RWPE2 (cell line): ENCODE data around the gene FCHSD2.

Experiments
- ATAC-seq: fragments of 200-7000 bp; cut with Tn5 transposase; 3 replicates; pipeline ENCODE4 v1.9.1; 2021; ENCODE audit warnings: low read depth
- DNase-seq: peaks from one replicate; pipeline ENCODE4 v3.0.0-alpha.2; 2020; ENCODE audit warnings: low spot score
- H3K27ac ChIP-seq: fragments of 450-650 bp; 2 replicates; pipeline ENCODE4 v1.5.1; 2017; ENCODE audit warnings: mild to moderate bottlenecking; ENCODE audit not compliant: poor library complexity, severe bottlenecking
- H3K27me3 ChIP-seq: fragments of 250-450 bp; sonication (Bioruptor Pico); 2 replicates; pipeline ENCODE4 v1.5.1; 2021; ENCODE audit warnings: mild to moderate bottlenecking, moderate library complexity; ENCODE audit not compliant: insufficient read depth, poor library complexity, severe bottlenecking
- H3K36me3 ChIP-seq: fragments of 250-450 bp; sonication (Bioruptor Pico); 2 replicates; pipeline ENCODE4 v1.5.1; 2020; ENCODE audit warnings: low read depth, mild to moderate bottlenecking, moderate library complexity
- H3K4me1 ChIP-seq: fragments of 250-450 bp; sonication (Bioruptor Pico); 2 replicates; pipeline ENCODE4 v1.5.1; 2021; ENCODE audit warnings: mild to moderate bottlenecking, moderate library complexity; ENCODE audit not compliant: insufficient read depth, poor library complexity, severe bottlenecking
- H3K4me3 ChIP-seq: fragments of 250-450 bp; sonication (Bioruptor Pico); 2 replicates; pipeline ENCODE4 v1.5.1; 2021; ENCODE audit warnings: mild to moderate bottlenecking, moderate library complexity; ENCODE audit not compliant: severe bottlenecking
- H3K9me3 ChIP-seq: fragments of 250-450 bp; sonication (Bioruptor Pico); 2 replicates; pipeline ENCODE4 v1.5.1; 2021; ENCODE audit warnings: mild to moderate bottlenecking, moderate library complexity; ENCODE audit not compliant: severe bottlenecking
- CTCF ChIP-seq: fragments of 450-650 bp; IDR thresholded peaks from one replicate; pipeline ENCODE4 v1.5.1; 2017; ENCODE audit warnings: mild to moderate bottlenecking, moderate library complexity; ENCODE audit not compliant: poor library complexity, severe bottlenecking

Gene FCHSD2

GRCh38 chr11:72939031-72939430 is 203.1 kb downstream of the FCHSD2 start:
- H3K4me1 ChIP-seq = no peaks in the 10 kb centered on the region
- no peak overlapping the region for H3K4me3 ChIP-seq
- H3K27me3 ChIP-seq = no peaks in the 10 kb centered on the region
- TF ChIP-seq CTCF = no peak
- no peaks in the 10 kb centered on the region for H3K36me3 ChIP-seq
- DNase-seq (no peak), ATAC-seq (no peak)
- H3K9me3 ChIP-seq = no peaks in the 10 kb centered on the region
- no peak overlapping the region for H3K27ac ChIP-seq

GRCh38 chr11:72937439-72937838 is 204.7 kb downstream of the FCHSD2 start:
- TF ChIP-seq CTCF = no peak

GRCh38 chr11:72935700-72936099 is 206.4 kb downstream of the FCHSD2 start:
- ATAC-seq = no peak
- no peaks in the 10 kb centered on the region for H3K36me3 ChIP-seq
- no peaks in the 10 kb centered on the region for H3K4me1 ChIP-seq

More at GRCh38 chr11:72937439-72937838, 204.7 kb downstream of the FCHSD2 start:
- Histone ChIP-seq H3K27me3 (no peaks in the 10 kb centered on the region), H3K27ac (no peak overlapping the region), H3K4me1 (no peaks in the 10 kb centered on the region), H3K36me3 (no peaks in the 10 kb centered on the region), H3K4me3 (no peak overlapping the region), H3K9me3 (no peaks in the 10 kb centered on the region)
- DNase-seq (no peak), ATAC-seq (no peak)

GRCh38 chr11:72932132-72932570 is 210.0 kb downstream of the FCHSD2 start:
- DNase-seq (no peak), ATAC-seq (peak; percentile 42; the same call in 1 of the 3 replicates)
- Histone ChIP-seq H3K27me3 (no peaks in the 10 kb centered on the region), H3K36me3 (no peaks in the 10 kb centered on the region), H3K9me3 (no peaks in the 10 kb centered on the region), H3K4me3 (no peak overlapping the region), H3K4me1 (no peaks in the 10 kb centered on the region), H3K27ac (no peak overlapping the region)
- no peak for TF ChIP-seq CTCF

More at GRCh38 chr11:72935700-72936099, 206.4 kb downstream of the FCHSD2 start:
- Histone ChIP-seq H3K4me3 (no peak overlapping the region), H3K9me3 (no peaks in the 10 kb centered on the region), H3K27ac (no peak overlapping the region), H3K27me3 (no peaks in the 10 kb centered on the region)
- DNase-seq = no peak
- no peak for TF ChIP-seq CTCF

- Histone ChIP-seq H3K4me1 (no peaks in the 10 kb centered on the region), H3K36me3 (no peaks in the 10 kb centered on the region), H3K27me3 (no peaks in the 10 kb centered on the region), H3K4me3 (no peak overlapping the region), H3K27ac (no peak overlapping the region), H3K9me3 (no peaks in the 10 kb centered on the region)
- no peak for ATAC-seq
- no peak for TF ChIP-seq CTCF
- no peak for DNase-seq
These were observed 212.1 kb downstream of the FCHSD2 start for GRCh38 chr11:72930008-72930407.
